IMR-90 (cell line): ENCODE results near the gene LENG1. TPM values are rescaled to one million over a fixed set of nuclear protein-coding genes. Genes with fewer than 3 reads are reported as not detected.
"Not testable (repeated sequence)": the region's sequence is repeated elsewhere in the genome, so short reads cannot be mapped to it uniquely, and the experiment has no call there.

Source experiments
- ATAC-seq: fragments of 200-7000 bp; cut with Tn5 transposase; 2 replicates; pipeline ENCODE4 v1.9.1; 2020; ENCODE audit warnings: low read depth, mild to moderate bottlenecking, moderate library complexity
- BruUV-seq: library from RNA; stranded (reverse); fragments of 400-500 nt; replicated peaks from 2 replicates; lab custom pipeline; 2021; lab: Mats Ljungman, UMichigan
- CTCF ChIA-PET: fragments of 300-600 bp; formaldehyde crosslinking; extraction: SDS; loops from one replicate; lab custom pipeline; 2021; ENCODE audit warnings: antibody characterized with exemption; lab: Yijun Ruan, JAX
- POLR2A ChIA-PET: fragments of 300-600 bp; sonication (Branson Sonifier 250); formaldehyde crosslinking; loops from one replicate; lab custom pipeline; 2022; ENCODE audit warnings: antibody characterized with exemption; ENCODE audit not compliant: unreplicated experiment; lab: Charles Lee
- DNase-seq: peaks from one replicate; pipeline ENCODE4 v3.0.0; 2013
- H2AFZ ChIP-seq: replicated peaks from 2 replicates; pipeline ENCODE3; 2013; ENCODE audit warnings: low read length, mild to moderate bottlenecking; ENCODE audit not compliant: poor library complexity
- H2AK5ac ChIP-seq: 2 replicates; pipeline ENCODE4 v1.6.1; 2013; ENCODE audit warnings: low read depth, low read length, inconsistent platforms
- H2AK9ac ChIP-seq: replicated peaks from 2 replicates; pipeline ENCODE3; 2013; ENCODE audit warnings: mild to moderate bottlenecking, low read depth, low read length, moderate library complexity; ENCODE audit not compliant: poor library complexity
- H2BK120ac ChIP-seq: 2 replicates; pipeline ENCODE4 v1.6.1; 2013; ENCODE audit warnings: low read depth, low read length, inconsistent platforms
- H2BK15ac ChIP-seq: 3 replicates; pipeline ENCODE4 v1.6.1; 2013; ENCODE audit warnings: low read depth, low read length, inconsistent platforms
- H2BK20ac ChIP-seq: 2 replicates; pipeline ENCODE4 v1.6.1; 2013; ENCODE audit warnings: low read depth, mild to moderate bottlenecking, inconsistent platforms, low read length, moderate library complexity
- H2BK5ac ChIP-seq: 2 replicates; pipeline ENCODE4 v1.6.1; 2013; ENCODE audit warnings: mild to moderate bottlenecking, low read depth, low read length, inconsistent platforms; ENCODE audit not compliant: poor library complexity, severe bottlenecking
- H3K14ac ChIP-seq: replicated peaks from 2 replicates; pipeline ENCODE4 v1.6.1; 2013; ENCODE audit warnings: low read depth, low read length, inconsistent platforms
- H3K18ac ChIP-seq: 2 replicates; pipeline ENCODE4 v1.6.1; 2013; ENCODE audit warnings: low read depth, low read length, control low read depth
- H3K23ac ChIP-seq: 2 replicates; pipeline ENCODE4 v1.6.1; 2013; ENCODE audit warnings: low read depth, low read length, inconsistent platforms
- H3K27ac ChIP-seq: 2 replicates; pipeline ENCODE4 v1.5.1; 2013; ENCODE audit warnings: mild to moderate bottlenecking, control low read depth, low read length; ENCODE audit not compliant: insufficient read depth
- H3K27me3 ChIP-seq: 2 replicates; pipeline ENCODE4 v1.6.1; 2013; ENCODE audit warnings: low read length; ENCODE audit not compliant: control insufficient read depth, insufficient read depth
- H3K36me3 ChIP-seq: 2 replicates; pipeline ENCODE4 v1.6.1; 2013; ENCODE audit warnings: low read length, mixed read lengths; ENCODE audit not compliant: control insufficient read depth, insufficient read depth
- H3K4ac ChIP-seq: 2 replicates; pipeline ENCODE4 v1.6.1; 2013; ENCODE audit warnings: low read depth, low read length, inconsistent platforms
- H3K4me1 ChIP-seq: 2 replicates; pipeline ENCODE4 v1.6.1; 2013; ENCODE audit warnings: low read length, mixed read lengths; ENCODE audit not compliant: control insufficient read depth, insufficient read depth
- H3K4me2 ChIP-seq: 2 replicates; pipeline ENCODE4 v1.6.1; 2013; ENCODE audit warnings: low read depth, mild to moderate bottlenecking, control low read depth, low read length, moderate library complexity
- H3K4me3 ChIP-seq: 2 replicates; pipeline ENCODE4 v1.5.1; 2013; ENCODE audit warnings: low read depth, mild to moderate bottlenecking, control low read depth, low read length, moderate library complexity; ENCODE audit not compliant: insufficient read depth
- H3K56ac ChIP-seq: 2 replicates; pipeline ENCODE4 v1.6.1; 2013; ENCODE audit warnings: low read length, inconsistent platforms; ENCODE audit not compliant: insufficient read depth; ENCODE audit errors: extremely low read depth
- H3K79me1 ChIP-seq, 2 experiments: 2 replicates each; pipeline ENCODE4 v1.6.1; 2013; ENCODE audit warnings: low read length in 2 of 2, inconsistent platforms in 1 of 2, low read depth in 1 of 2
- H3K9ac ChIP-seq: 2 replicates; pipeline ENCODE4 v1.6.1; 2013; ENCODE audit warnings: low read depth, low read length, control low read depth
- H3K9me1 ChIP-seq: 2 replicates; pipeline ENCODE4 v1.6.1; 2013; ENCODE audit warnings: low read length, inconsistent platforms; ENCODE audit not compliant: insufficient read depth
- H3K9me3 ChIP-seq: 2 replicates; pipeline ENCODE4 v1.6.1; 2013; ENCODE audit warnings: low read length; ENCODE audit not compliant: control insufficient read depth, insufficient read depth
- H4K20me1 ChIP-seq: 2 replicates; pipeline ENCODE4 v1.6.1; 2013; ENCODE audit warnings: low read length, inconsistent platforms; ENCODE audit not compliant: insufficient read depth
- H4K5ac ChIP-seq: 2 replicates; pipeline ENCODE4 v1.6.1; 2013; ENCODE audit warnings: mild to moderate bottlenecking, low read depth, low read length, control low read depth
- H4K8ac ChIP-seq, 2 experiments: 2 replicates each; pipeline ENCODE4 v1.6.1; 2013; ENCODE audit warnings: low read depth in 2 of 2, low read length in 2 of 2, control low read depth in 1 of 2, inconsistent platforms in 1 of 2
- H4K91ac ChIP-seq: 2 replicates; pipeline ENCODE4 v1.6.1; 2013; ENCODE audit warnings: low read depth, low read length, inconsistent platforms; ENCODE audit not compliant: insufficient read depth
- WGBS, 2 experiments: methylation state at CpG; one replicate each; pipeline versions ENCODE4 v1.1.5 to v1.1.7; 2013; ENCODE audit warnings: missing lambda C conversion rate in 2 of 2; ENCODE audit not compliant: insufficient read length in 1 of 2; ENCODE audit errors: extremely low coverage in 2 of 2; 5-methylcytosine and 5-hydroxymethylcytosine counted together
- dilution Hi-C: fragments of 300-500 bp; cut with HindIII; formaldehyde crosslinking; loops from one replicate; pipeline ENCODE4 v1.14.3; 2018; ENCODE audit warnings: low sequenced_read_pairs; ENCODE audit not compliant: unreplicated experiment
- in situ Hi-C: fragments of 300-500 bp; cut with MboI; formaldehyde crosslinking; loops from 3 replicates; pipeline ENCODE4 v1.14.3; 2019; ENCODE audit warnings: low sequenced_read_pairs, inconsistent platforms, mixed read lengths
- intact Hi-C: fragments of 100-400 bp; cut with micrococcal nuclease; formaldehyde crosslinking; loops from 2 replicates; pipeline ENCODE4 v1.10.0; 2022
- polyA plus RNA-seq, 3 experiments: library from polyadenylated mRNA; depleted of rRNA; stranded (reverse); fragments of >200 nt; gene quantifications; 2 replicates each; pipeline ENCODE4 v1.2.3, GENCODE V29; 2012; ENCODE audit warnings: low replicate concordance in 1 of 3
- total RNA-seq: library from RNA; depleted of rRNA; stranded (reverse); fragments of >200 nt; gene quantifications from 2 replicates; pipeline ENCODE4 v1.2.3, GENCODE V29; 2012

The LENG1 gene
- total and polyA plus RNA-seq, 2 of the 4 experiments (the other 2 are of a cell fraction), result 2.7 to 5.3 TPM

- H3K4ac ChIP-seq, in situ Hi-C loops, H3K18ac ChIP-seq, H4K91ac ChIP-seq, CTCF ChIA-PET, H2AFZ ChIP-seq, DNase-seq, H3K27ac ChIP-seq, H4K8ac ChIP-seq, H3K9me1 ChIP-seq, H3K9me3 ChIP-seq, H3K9ac ChIP-seq, H2BK20ac ChIP-seq, H3K23ac ChIP-seq, H2BK120ac ChIP-seq, BruUV-seq, H3K36me3 ChIP-seq, H3K56ac ChIP-seq, intact Hi-C loops, H2AK5ac ChIP-seq, H2AK9ac ChIP-seq, POLR2A ChIA-PET, H3K4me2 ChIP-seq, ATAC-seq, H4K5ac ChIP-seq, dilution Hi-C loops, H3K4me1 ChIP-seq, H3K14ac ChIP-seq, H3K27me3 ChIP-seq, H3K4me3 ChIP-seq, H2BK15ac ChIP-seq, H2BK5ac ChIP-seq: not testable (repeated sequence)
- Histone ChIP-seq H4K20me1 (peaks cover 16% of the 10 kb centered on the region), H3K79me1 (peaks cover 16 to 25% of the 10 kb centered on the region in 2 experiments)
- 100% methylated on average over 3 of the region's 12 CpGs; no CpG with 5 or more reads in 1 of the 2 experiments for WGBS, 2 experiments
These were observed 34.9 kb upstream of the LENG1 start for GRCh38 chr19:54194463-54194862.
